IPS-NIHi11 (cell line): ENCODE data around the gene ADCY1.

Experiments
- DNase-seq: peaks from one replicate; pipeline ENCODE4 v3.0.0; 2012; ENCODE audit warnings: mixed read lengths, low spot score

The ADCY1 gene

GRCh38 chr7:45653209-45653907, 79.2 kb downstream of the ADCY1 start:
- no peak for DNase-seq

DNA sequence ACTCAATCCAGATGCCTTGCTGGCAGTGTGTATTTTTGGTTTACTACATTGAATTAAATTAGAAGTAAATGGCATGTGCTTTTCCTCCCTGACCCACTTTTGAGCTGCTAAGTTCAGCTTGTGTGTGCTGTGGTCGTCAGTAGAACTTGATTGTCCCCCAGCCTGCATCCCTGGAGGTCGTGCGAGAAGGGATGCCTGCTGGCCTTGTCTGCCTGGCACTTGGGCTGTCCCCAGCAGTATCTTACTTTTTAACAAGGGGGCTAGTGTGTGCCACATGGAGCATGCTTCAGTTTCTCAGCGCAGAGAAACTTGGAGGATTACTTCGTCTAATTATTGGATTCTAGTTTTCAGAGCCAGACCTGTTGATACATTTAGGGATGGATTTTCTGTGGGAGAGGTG, 80.2 kb downstream of the ADCY1 start:
- no peak for DNase-seq

- DNase-seq, result no peak
Observed at GRCh38 chr7:45655539-45655938, 81.4 kb downstream of the ADCY1 start.

- DNase-seq, result no peak
Observed at GRCh38 chr7:45656431-45656830, 82.3 kb downstream of the ADCY1 start.

DNA sequence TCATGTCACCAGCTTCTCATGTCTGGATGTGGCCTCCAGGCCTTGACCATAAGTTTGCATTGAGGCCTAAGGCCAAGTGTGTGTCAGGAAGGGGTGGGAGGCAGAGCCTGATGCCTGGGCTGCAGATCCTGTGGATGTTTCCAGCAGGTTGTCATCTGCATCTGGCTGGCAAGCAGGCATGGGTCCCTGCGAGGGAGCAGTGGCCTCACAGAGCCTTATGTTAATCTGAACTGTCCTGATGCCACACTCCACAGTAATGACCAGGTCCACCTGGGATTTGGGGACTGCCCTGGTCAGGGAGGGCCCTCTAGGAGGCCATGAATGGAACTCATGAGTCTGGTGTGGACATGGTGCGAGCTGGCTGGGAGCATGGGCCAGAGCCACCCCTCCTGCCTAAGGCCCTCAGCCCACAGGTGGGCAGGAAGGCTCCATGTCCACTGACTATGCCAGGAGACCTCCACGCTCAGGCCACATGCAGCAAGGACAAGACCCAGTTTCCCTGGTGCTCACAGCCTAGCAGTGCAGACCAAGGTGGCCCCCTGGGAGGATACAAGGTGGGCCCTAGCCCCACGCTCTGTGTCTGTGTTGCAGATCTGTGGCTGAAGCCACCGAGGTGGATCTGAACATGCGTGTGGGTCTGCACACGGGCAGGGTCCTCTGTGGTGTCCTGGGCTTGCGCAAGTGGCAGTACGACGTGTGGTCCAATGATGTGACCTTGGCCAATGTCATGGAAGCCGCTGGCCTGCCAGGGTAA, 83.1 kb downstream of the ADCY1 start:
- no peak for DNase-seq

DNA sequence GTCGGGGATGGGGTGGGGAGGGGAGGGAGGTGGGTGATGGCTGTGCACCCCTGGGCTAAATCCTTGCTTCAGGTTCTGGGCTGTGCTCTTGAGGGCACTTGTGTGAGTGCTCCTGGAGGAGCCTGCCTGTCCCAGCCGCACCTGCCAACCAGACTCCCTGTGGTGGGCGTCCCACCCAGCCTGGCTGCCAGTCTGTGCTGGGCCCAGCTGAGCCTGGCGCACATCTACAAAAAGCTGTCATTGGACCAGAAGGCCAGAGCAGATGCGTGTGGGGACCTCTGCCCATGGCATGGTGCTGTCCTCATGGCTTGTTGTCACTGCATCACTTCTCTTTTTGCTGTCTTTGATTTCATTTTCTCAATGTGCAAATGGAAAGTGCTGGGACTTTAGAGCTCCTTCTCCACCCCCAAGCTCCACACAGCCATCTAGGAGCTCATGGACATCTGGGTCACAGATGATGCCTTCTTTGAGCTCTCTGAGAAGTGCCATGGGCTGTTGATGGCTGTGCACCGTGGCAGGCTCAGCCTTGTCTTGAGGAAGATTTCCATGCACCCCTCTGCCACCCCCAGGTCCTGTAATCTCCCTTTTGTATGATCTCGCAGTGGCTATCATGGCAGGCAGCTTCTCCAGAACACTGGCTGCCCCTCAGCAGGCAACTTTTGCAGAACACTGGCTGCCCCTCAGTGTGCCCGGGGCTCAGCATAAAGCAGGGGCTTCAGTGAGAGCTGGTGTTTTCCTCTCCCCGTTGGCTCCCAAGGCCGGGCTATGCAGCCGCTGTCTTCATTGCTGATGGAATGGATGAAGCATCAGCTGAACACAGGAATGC, 83.9 kb downstream of the ADCY1 start:
- DNase-seq, result no peak

- DNase-seq, result no peak
Observed at GRCh38 chr7:45658716-45659495, 84.7 kb downstream of the ADCY1 start.

- no peak for DNase-seq
Observed at GRCh38 chr7:45659496-45660139, 85.5 kb downstream of the ADCY1 start.

DNA sequence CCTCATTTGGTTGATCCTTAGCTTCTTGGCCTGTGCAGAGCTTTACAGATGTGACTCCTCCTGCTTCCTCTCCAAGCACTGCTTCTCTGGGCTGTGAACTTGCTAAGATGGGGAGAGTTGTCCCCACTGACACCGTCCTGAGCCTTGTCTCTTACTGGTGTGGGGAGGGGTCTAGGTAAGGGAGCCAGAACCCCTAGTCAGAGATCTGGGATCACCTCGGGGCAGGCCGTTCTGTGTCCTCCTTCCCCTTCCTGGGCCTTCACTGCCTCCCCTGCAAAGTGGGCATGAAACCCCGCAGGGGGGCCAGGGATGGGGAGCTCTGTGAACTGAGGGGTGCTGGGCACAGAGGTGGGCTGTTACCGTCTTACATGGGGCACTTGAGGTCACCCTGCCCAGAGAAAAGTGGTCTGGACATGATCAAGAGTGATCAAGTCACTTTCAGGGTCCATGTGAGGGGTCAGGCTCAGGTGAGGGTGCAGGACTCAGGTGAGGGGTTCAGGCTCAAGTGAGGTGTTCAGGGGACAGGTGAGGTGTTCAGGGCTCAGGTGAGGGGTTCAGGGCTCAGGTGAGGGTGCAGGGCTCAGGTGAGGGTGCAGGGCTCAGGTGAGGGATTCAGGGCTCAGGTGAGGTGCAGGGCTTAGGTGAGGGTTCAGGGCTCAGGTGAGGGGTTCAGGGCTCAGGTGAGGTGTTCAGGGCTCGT, 86.2 kb downstream of the ADCY1 start:
- no peak for DNase-seq

DNA sequence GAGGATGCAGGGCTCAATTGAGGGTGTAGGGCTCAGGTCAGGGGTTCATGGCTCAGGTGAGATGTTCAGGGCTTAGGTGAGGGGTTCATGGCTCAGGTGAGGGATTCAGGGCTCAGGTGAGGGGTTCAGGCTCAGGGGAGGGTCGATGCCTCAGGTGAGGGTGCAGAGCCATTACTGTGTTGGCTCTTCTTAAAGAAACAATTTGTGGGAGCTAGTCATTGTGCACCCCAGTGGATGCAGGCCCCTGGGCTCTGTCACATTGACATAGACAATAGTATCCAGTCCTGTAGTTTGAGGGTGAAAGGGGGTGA, 86.7 kb downstream of the ADCY1 start:
- no peak for DNase-seq

GRCh38 chr7:45661302-45661995, 87.3 kb downstream of the ADCY1 start:
- no peak for DNase-seq

- DNase-seq, result no peak
Observed at GRCh38 chr7:45662018-45662417, 87.8 kb downstream of the ADCY1 start.

GRCh38 chr7:45662540-45663166, 88.5 kb downstream of the ADCY1 start:
- no peak for DNase-seq

- peak; percentile 78 for DNase-seq
Observed at GRCh38 chr7:45663167-45663921, 89.2 kb downstream of the ADCY1 start.

DNA sequence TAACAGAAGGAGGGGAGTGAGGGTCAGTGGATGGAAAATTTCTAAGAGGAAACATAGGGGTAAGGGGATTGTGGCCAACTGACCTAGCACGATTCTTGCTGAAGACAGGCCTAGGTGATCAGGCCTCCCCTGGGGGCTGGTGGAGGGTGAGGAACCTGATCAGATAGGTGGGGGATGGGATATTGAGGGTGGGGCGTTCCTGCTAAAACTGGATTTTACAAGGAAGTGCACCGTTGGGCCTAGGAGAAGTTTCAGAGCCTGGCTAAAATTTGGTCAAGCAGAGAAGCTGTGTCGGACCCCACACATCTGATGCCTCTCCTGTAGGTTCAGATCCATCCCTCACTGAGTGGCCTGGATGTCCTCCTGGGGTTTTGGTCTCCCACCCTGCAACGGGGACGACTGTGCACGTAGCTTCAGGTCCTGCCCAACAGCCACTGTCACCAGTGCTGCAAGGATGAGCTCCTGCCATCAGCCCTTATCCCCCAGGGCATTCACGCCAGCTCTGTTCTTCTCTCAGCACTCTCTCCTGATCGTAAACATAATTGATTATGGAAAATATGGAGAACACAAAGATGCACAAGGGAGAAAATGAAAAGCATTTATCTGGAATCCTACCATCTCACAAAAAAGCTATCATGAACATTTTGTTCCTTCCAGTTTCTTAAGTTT, 89.9 kb downstream of the ADCY1 start:
- DNase-seq, result no peak

GRCh38 chr7:45665172-45665571, 91.0 kb downstream of the ADCY1 start:
- DNase-seq, result no peak

GRCh38 chr7:45670227-45670626, 96.1 kb downstream of the ADCY1 start:
- DNase-seq, result no peak

GRCh38 chr7:45670717-45671116, 96.5 kb downstream of the ADCY1 start:
- DNase-seq, result no peak
